Hippocampal formation (tissue), 2 donors: ENCODE results near the gene FIG4.
"Not testable (repeated sequence)": the region's sequence is repeated elsewhere in the genome, so short reads cannot be mapped to it uniquely, and the experiment has no call there.

Experiments used
- DNase-seq, 2 donors: peaks; one replicate each; lab custom pipeline; 2025; lab: John Stamatoyannopoulos, UW

Gene FIG4

GRCh38 chr6:109760208-109760607, 69.1 kb downstream of the FIG4 start:
- no peak for DNase-seq

GRCh38 chr6:109762166-109762565, 71.1 kb downstream of the FIG4 start:
- no peak for DNase-seq

- DNase-seq: no peak
Observed at GRCh38 chr6:109762769-109763441, 71.8 kb downstream of the FIG4 start.

GRCh38 chr6:109766167-109766566, 75.1 kb downstream of the FIG4 start:
- no peak for DNase-seq

- no peak for DNase-seq
Observed at GRCh38 chr6:109767961-109768360, 76.9 kb downstream of the FIG4 start.

GRCh38 chr6:109768485-109768884, 77.4 kb downstream of the FIG4 start:
- no peak for DNase-seq

- DNase-seq: no peak
Observed at GRCh38 chr6:109769213-109769612, 78.1 kb downstream of the FIG4 start.

- DNase-seq: no peak
Observed at GRCh38 chr6:109770047-109770446, 79.0 kb downstream of the FIG4 start.

GRCh38 chr6:109770779-109771178, 79.7 kb downstream of the FIG4 start:
- no peak for DNase-seq

GRCh38 chr6:109771939-109772755, 81.1 kb downstream of the FIG4 start:
- DNase-seq: not testable (repeated sequence)

GRCh38 chr6:109772883-109773431, 81.9 kb downstream of the FIG4 start:
- DNase-seq: no peak

- no peak for DNase-seq
Observed at GRCh38 chr6:109781001-109781400, 89.9 kb downstream of the FIG4 start.

GRCh38 chr6:109782491-109782999, 91.4 kb downstream of the FIG4 start:
- no peak for DNase-seq

- no peak for DNase-seq
Observed at GRCh38 chr6:109783250-109783986, 92.3 kb downstream of the FIG4 start.

- no peak for DNase-seq
Observed at GRCh38 chr6:109787312-109787711, 96.2 kb downstream of the FIG4 start.

- no peak for DNase-seq
Observed at GRCh38 chr6:109788687-109789086, 97.6 kb downstream of the FIG4 start.

- DNase-seq: no peak
Observed at GRCh38 chr6:109790131-109790530, 99.0 kb downstream of the FIG4 start.

- peak in 1 of 2 donors; percentile 15 for DNase-seq
Observed at GRCh38 chr6:109791301-109791700, 100.2 kb downstream of the FIG4 start.

- DNase-seq: no peak
Observed at GRCh38 chr6:109793021-109793420, 101.9 kb downstream of the FIG4 start.

- DNase-seq: no peak
Observed at GRCh38 chr6:109793792-109794191, 102.7 kb downstream of the FIG4 start.

- DNase-seq: no peak
Observed at GRCh38 chr6:109794201-109794923, 103.3 kb downstream of the FIG4 start.
